ENCODE measurements around the gene WDR37.

WDR37 gene

DNA sequence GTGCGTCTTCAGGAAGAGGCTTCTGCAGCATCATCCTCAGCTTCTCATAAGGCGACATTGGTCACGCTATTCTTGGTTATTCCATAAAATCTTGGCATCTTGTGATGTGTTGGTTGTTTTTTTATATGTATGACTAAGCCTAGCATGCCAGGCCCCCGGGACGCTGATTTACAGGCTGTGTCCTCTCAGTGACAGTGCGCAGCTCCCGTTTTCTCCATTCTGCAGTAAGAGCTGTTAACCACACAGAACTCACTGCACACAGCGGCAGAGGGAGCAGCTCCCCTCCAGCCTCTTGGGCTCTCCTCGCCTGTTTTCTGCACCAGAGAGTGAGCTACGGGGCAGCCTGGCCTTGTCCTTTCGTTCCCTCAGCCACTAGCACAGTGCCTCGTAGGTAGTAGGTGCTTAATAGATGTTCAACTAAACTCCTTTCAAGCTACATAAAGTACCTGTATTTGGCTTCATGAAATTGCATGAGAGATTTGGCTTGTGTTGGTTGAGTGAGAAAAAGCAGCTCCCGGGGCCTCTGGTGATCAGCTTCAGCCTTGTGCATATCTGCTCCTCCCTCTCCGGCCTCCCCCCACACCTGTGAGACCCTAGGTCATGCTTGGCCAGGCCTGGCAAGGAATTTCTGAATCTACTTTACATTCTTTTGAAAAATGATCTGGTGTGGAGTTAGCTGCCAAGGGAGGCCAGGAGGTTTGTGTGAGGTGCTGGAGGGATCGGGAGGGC lies 116.2 kb downstream of the WDR37 start:
- no peak for DNase-seq

DNA sequence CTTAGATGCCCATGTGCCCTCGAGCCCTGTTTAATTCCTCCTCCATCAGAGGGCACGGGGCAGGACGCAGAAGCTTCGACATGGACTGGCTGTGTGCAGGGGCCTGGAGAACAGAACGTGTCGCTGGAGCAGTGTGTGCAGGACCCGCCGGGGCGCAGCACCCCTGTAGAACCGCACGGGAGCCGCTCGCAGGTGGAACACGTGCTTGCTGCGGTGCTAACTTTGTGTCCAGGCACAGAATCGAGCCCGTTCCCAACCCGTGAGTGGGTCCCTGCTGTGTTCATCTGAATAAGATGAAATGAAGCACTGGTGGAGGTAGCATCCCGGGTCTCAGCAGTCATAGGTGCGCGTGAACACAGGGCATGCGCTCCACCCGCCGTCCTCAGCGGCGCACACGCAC lies 116.9 kb downstream of the WDR37 start:
- DNase-seq, result no peak

DNA sequence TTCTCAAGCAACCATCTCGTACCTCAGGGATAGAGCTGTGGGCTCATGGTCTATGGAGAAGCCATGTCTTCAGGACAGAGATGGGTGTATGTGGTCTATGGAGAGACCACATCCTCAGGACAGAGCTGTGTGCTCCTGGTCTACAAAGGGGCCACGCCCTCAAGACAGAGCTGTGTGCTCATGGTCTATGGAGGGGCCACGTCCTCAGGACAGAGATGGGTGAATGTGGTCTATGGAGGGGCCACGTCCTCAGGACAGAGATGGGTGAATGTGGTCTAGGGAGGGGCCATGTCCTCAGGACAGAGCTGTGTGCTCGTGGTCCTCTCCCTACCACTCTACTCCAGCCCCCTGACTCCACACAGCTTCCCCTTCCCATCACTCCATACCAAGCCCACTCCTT lies 117.8 kb downstream of the WDR37 start:
- DNase-seq, result no peak

DNA sequence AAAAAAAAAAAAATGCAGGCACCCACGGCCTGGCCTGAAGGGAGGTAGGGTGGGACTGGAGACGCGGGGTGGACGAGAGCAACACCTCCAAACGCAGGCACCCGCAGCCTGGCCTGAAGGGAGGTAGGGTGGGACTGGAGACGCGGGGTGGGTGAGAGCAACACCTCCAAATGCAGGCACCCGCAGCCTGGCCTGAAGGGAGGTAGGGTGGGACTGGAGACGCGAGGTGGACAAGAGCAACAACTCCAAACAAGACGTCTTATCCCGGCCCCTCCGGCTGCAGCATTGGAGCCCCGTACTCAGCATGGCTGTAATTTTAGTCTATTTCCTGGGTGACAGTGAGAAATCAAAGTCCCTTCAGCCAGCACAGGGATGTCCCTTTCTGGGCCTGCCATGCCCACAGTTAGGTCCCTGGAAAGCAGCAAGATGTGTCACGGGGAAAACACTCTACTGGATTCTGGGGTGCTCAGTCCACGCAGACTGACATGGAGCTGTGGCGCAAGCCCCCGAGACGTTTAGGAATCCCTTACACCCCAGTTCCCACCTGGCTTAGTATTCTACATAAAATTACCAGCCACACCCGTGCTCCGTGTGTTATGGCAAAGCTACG lies 119.9 kb downstream of the WDR37 start:
- DNase-seq, result no peak

DNA sequence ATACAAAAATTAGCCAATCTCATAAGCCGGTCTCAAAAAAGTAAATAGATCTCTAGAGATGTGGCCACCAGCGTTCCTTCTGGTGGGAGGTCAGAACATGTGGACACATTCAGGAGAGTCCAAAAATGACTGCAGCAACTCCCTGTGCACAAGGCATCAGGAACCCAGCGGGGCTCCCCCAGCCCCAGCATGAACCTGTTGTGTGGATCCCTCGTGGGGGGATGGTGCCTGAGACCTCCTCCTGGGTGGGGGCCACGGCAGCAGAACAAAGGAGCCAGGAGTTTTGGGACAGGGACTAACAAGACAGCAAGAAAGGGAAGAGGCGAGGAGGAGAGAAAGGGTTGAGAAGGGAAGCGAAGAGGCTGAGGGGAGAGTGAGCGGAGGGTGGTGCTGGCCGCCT lies 121.8 kb downstream of the WDR37 start:
- no peak for DNase-seq

DNA sequence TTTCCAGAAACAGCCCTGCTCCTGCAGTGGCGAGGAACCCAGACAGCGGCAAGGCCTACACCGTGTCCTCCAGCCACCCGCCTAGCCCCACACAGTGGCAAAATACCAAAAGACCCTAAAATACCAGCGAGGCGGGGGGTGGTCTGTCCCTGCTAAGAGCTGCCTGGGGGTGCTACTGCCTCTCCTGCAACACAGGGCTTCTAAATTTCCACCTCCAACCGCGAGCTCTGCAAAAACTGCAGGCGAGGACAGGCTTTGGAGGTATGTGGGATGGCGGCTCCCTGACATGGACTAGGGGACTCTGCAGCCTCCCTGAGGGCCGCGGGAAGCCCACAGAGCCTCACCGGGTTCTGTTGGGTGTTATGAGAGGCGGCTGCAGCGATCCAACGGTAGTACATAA lies 122.3 kb downstream of the WDR37 start:
- DNase-seq, result no peak

DNA sequence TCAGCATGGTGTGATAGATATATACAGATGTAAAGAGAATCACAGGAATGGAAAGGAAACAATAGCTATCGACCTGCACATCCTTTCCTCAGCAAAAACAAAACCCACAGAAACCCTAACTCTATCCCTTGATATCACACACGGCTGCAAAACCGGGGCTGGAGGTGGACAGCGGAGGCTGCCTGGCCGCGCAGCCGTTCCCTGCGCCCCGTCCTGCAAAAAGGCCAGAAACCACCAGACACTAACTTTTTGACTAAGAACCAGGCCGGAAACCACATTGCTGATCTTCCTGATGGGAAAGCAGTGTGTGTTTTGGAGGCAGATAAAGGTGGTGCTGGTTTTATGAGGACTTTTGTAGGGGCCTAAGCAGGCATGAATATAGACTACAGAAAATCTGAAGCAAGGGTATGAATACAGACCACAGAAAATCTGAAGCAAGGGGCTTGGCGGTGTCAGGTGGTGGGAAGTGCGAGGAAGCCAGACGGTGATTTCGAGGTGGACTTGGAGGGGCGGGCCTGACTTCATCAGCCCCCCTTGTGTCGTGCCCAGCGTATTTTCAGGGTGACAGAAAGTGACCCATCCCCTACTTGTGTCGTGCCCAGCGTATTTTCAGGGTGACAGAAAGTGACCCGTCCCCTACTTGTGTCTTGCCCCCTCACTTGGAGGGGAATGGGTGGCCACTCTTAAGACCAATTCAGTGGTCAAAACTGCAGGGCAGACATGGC lies 123.3 kb downstream of the WDR37 start:
- DNase-seq, result no peak

DNA sequence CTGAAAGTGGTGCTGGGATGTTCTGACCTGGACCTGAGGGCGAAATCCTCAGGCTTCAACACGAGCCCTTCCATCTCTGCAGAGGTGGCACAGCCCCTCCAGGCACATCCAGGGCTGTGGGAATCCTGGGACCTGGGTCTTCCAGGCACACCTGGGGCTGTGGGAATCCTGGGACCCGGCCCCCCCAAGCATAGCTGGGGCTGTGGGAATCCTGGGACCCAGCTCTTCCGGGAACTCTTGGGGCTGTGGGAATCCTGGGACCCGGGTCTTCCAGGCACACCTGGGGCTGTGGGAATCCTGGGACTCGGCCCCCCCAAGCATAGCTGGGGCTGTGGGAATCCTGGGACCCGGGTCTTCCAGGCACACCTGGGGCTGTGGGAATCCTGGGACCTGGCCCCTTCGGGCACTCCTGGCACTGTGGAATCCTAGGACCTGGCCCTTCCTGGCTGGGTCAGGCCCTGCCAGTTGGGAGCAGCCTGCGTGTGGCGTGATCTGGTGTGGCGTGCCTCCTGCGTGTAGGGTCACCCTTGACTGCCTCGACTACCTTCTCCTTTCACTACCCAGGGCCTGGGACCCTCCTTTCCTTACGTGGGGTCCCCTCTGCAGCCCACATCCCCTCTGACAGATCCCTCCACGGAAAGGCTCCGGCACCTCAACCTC lies 124.0 kb downstream of the WDR37 start:
- no peak for DNase-seq

DNA sequence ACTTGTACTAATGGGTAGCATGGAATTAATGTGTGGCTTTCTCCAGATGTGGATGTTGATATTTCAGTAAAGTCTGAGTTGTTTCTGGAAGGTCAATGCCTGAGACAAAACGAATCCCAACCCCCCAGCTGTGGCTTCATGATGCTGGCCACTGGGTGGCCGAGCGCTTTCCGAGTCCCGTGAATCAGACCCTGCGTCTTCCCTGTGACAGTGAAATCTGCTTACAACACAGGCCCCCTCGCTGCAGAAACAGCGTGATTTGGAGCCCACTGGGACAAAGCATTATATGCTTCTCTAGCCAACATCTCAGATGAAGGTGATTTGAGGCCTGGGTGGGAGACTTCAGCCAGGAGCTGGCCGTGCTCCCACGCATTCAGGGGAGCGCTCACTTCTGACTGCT lies 124.7 kb downstream of the WDR37 start:
- DNase-seq, result no peak
